ENCODE measurements around the gene RDH14.

The RDH14 gene, protein sequence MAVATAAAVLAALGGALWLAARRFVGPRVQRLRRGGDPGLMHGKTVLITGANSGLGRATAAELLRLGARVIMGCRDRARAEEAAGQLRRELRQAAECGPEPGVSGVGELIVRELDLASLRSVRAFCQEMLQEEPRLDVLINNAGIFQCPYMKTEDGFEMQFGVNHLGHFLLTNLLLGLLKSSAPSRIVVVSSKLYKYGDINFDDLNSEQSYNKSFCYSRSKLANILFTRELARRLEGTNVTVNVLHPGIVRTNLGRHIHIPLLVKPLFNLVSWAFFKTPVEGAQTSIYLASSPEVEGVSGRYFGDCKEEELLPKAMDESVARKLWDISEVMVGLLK

DNA sequence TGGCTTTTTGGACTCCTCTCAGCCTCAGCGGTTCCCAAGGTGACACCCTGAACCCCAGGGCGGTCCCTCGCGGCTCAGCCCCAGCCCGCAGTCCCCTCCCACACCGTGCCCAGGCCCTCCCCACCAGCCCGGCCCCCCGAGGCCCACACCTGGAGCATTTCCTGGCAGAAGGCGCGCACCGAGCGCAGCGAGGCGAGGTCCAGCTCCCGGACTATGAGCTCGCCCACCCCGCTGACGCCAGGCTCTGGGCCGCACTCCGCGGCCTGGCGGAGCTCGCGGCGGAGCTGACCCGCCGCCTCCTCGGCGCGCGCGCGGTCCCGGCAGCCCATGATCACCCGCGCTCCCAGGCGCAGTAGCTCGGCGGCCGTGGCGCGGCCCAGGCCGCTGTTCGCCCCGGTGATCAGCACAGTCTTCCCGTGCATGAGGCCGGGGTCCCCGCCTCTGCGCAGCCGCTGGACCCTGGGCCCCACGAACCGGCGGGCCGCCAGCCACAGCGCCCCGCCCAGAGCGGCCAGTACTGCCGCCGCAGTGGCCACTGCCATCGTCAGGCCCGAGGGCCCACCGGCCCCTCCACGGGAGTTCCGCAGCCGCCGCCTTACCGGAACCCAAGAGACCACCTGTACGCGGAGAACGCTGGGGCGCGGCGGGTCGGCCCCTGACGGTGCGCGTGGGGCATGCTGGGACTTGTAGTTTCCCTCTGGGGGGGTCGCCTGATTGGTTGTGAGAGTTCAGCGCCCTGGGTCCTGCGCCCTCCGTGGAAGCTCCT is at the start of gene RDH14:
TSS of gene RDH14 (minus strand) at position 623 of the 766 bp plus-strand sequence. CDS start at position 542, 81 bp downstream.
- no peaks in the 10 kb centered on the region for H3K9me3 Mint-ChIP-seq
- H3K27me3 Mint-ChIP-seq (ENCODE audit: low read depth), result no peaks in the 10 kb centered on the region
- H3K4me3 Mint-ChIP-seq, result peak within 1 kb of the TSS; percentile 90
- H3K27ac Mint-ChIP-seq, result peak within 1 kb of the TSS; percentile 94
- peak; percentile 88 for DNase-seq (ENCODE audit: low spot score)
- peaks cover 21% of the 10 kb centered on the region for H3K4me1 Mint-ChIP-seq (ENCODE audit: low read depth)
- H3K36me3 Mint-ChIP-seq (ENCODE audit: low read depth), result peaks cover 16% of the 10 kb centered on the region

DNA sequence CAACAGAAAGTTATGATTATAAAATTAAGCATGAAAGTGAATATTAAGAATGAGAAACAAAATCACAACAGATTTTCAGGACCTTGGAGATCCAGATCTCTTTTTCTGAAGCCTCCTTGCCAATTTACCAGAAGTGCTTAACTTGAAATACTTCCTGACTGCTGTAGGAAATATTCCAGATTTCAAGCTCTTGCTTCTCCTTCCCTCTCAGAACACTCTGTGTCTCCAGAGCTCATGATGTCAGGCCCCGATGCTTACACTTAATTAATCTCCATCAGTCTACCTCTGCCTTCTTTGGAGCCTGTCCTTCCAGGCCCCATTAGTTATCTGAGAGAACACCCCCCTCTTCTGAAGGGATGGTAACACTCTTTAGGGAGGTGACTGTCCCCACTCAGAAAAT is 49.6 kb upstream of the RDH14 start:
- H3K9me3 Mint-ChIP-seq, result no peaks in the 10 kb centered on the region
- H3K4me1 Mint-ChIP-seq (ENCODE audit: low read depth), result peaks cover 12% of the 10 kb centered on the region
- no peak for DNase-seq (ENCODE audit: low spot score)
- no peaks in the 10 kb centered on the region for H3K36me3 Mint-ChIP-seq (ENCODE audit: low read depth)
- no peak overlapping the region for H3K27ac Mint-ChIP-seq
- no peak overlapping the region for H3K4me3 Mint-ChIP-seq
- H3K27me3 Mint-ChIP-seq (ENCODE audit: low read depth), result no peaks in the 10 kb centered on the region

DNA sequence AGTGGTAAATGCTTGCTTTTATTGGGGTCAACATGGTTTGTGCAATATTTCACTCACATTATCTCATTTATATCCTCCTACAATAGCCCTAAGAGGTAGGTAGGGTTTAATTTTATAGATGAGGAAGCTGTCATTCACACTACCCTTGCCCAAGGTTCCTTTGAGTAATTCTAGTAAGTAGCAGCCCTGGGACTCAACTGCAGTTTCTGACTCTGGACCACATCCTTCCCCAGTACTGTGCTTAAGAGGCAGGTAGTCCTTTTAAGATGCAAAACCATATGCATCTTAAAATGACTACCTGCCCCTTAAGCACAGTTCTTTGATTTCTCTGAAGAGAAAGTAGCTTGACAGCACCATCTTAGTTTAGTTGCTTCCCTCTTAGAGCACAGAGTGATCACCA is 44.7 kb upstream of the RDH14 start:
- Mint-ChIP-seq H3K36me3 (ENCODE audit: low read depth) (no peaks in the 10 kb centered on the region), H3K27ac (peak overlapping the region; percentile 64), H3K9me3 (no peaks in the 10 kb centered on the region), H3K27me3 (ENCODE audit: low read depth) (no peaks in the 10 kb centered on the region), H3K4me3 (peak overlapping the region; percentile 24), H3K4me1 (ENCODE audit: low read depth) (peaks cover 13% of the 10 kb centered on the region)
- DNase-seq (ENCODE audit: low spot score), result no peak

DNA sequence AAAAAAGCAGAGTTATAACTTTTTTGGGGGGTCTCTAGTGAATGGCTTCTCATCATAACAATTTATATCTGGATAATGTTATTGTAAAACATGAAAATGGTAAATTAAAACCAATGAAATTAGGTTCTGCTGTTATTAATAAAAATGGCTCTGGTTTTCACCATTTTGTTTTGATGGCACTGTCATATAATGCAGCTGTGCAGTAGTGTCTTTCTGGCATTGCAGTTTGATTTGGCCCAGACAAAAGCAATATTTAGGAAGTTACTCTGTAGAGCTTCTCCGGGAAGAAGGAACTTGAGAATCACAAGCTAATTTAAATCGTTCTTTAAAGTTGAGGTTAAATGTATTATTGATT is 44.1 kb upstream of the RDH14 start:
- no peak for DNase-seq (ENCODE audit: low spot score)
- no peak overlapping the region for H3K27ac Mint-ChIP-seq
- no peak overlapping the region for H3K4me3 Mint-ChIP-seq
- no peaks in the 10 kb centered on the region for H3K9me3 Mint-ChIP-seq
- no peaks in the 10 kb centered on the region for H3K27me3 Mint-ChIP-seq (ENCODE audit: low read depth)
- H3K36me3 Mint-ChIP-seq (ENCODE audit: low read depth), result no peaks in the 10 kb centered on the region
- H3K4me1 Mint-ChIP-seq (ENCODE audit: low read depth), result peaks cover 13% of the 10 kb centered on the region

DNA sequence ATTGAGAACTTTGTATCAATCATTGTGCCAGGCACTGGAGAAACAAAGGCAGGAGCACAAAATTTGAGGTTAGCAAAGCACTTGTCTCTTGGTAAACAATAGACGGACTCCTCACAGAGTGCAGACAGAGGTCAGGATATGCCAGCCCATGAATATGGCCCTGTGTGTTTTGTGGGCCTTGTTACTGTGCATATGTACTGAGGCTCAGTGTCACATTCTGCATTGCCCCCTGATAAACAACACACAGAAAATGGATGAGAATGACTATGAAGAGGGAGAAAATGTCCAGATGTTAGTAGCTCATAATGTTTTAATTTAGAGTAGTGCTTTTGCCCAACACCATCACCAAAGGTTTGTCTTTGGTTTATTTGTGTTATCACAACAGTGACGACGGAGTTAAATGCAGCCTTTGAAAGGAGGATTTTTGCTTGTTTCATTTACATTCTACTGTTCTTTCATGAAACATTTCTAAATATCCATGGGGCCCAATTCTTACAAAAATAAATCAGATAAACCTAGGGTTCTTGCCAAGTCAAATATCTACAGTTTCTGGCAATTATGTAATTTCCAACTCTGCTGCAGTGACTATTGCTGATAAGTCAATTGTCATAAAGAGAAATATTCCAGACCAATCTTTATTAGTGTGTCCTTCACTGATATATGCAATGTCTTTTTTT is 43.5 kb upstream of the RDH14 start:
- Mint-ChIP-seq H3K27ac (no peak overlapping the region), H3K4me1 (ENCODE audit: low read depth) (peaks cover 13% of the 10 kb centered on the region), H3K9me3 (no peaks in the 10 kb centered on the region), H3K27me3 (ENCODE audit: low read depth) (no peaks in the 10 kb centered on the region), H3K36me3 (ENCODE audit: low read depth) (no peaks in the 10 kb centered on the region), H3K4me3 (no peak overlapping the region)
- no peak for DNase-seq (ENCODE audit: low spot score)

DNA sequence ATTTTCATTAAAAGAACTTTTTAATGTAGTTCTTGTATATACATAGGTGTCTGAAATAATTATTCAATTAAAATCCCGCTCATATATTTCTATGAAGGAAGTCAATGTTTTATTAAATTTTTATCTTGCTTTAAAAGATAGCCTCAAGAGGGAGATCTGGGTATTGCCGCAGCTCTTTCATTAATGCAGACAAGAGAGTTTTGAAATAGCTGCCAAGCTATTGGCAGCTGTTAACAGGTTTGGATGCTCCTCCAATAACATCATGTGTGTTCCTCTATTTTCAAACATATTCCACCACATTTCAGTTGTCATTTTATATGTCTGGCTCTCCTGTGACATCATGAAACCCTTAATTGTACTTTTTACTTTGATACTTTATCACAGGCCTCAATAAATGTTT is 41.8 kb upstream of the RDH14 start:
- DNase-seq (ENCODE audit: low spot score), result no peak
- Mint-ChIP-seq H3K27me3 (ENCODE audit: low read depth) (no peaks in the 10 kb centered on the region), H3K4me1 (ENCODE audit: low read depth) (peaks cover 13% of the 10 kb centered on the region), H3K36me3 (ENCODE audit: low read depth) (no peaks in the 10 kb centered on the region), H3K9me3 (no peaks in the 10 kb centered on the region), H3K27ac (no peak overlapping the region), H3K4me3 (no peak overlapping the region)

DNA sequence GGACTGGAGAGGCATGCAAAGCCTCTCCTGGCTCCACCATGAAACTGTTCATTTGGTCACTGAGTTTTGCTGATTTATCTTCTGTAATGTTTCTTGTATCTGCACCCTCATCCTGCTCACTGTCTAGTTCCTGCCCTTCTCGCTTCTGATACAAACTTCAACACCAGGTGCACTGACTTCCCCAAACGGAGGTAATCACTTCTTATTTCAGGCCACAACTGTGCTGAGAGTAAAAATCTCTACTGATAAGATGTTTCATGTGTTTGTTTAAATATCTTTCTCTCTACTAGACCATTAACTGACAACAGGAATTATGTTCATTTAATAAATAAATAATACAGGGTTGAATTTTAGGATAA is 39.8 kb upstream of the RDH14 start:
- H3K9me3 Mint-ChIP-seq, result no peaks in the 10 kb centered on the region
- no peaks in the 10 kb centered on the region for H3K36me3 Mint-ChIP-seq (ENCODE audit: low read depth)
- no peak overlapping the region for H3K27ac Mint-ChIP-seq
- H3K4me3 Mint-ChIP-seq, result no peak overlapping the region
- H3K27me3 Mint-ChIP-seq (ENCODE audit: low read depth), result no peaks in the 10 kb centered on the region
- no peak for DNase-seq (ENCODE audit: low spot score)
- H3K4me1 Mint-ChIP-seq (ENCODE audit: low read depth), result peaks cover 6% of the 10 kb centered on the region

DNA sequence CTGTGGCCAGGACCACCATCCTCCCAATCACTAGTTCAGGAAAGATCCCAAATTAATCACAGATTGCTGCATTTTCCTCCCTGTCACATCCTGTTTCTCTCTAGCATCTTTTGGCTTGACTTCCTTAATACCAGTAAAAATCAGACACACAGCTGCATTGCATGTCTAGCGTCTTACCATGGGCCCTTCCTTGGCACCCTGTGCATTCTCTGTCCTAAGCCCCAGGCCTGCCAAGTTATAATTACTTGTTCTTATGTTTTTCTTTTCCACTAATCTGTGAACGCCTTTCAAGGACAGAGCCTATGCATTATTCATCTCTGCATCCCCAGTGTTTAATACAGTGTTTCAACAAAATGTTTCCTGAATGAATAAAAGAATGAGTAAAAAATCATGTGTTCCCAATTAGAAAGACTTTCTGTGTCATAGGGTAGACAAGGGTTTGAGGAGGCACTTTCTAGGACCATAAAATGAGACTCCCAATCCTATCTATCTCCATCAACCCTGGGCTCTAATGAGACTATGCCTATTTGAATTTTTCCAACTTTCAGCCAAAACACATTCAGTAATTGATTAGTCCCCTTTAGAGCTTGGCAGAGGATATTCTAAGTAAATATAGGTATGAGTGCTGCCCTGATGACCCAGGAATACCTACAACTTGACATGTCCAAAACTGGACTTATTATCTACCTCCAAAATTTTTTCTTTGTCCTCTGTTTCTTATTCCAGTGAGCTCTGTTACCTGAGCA is 39.2 kb upstream of the RDH14 start:
- DNase-seq (ENCODE audit: low spot score), result no peak
- no peak overlapping the region for H3K4me3 Mint-ChIP-seq
- no peaks in the 10 kb centered on the region for H3K9me3 Mint-ChIP-seq
- no peaks in the 10 kb centered on the region for H3K36me3 Mint-ChIP-seq (ENCODE audit: low read depth)
- no peak overlapping the region for H3K27ac Mint-ChIP-seq
- peaks cover 2% of the 10 kb centered on the region for H3K4me1 Mint-ChIP-seq (ENCODE audit: low read depth)
- H3K27me3 Mint-ChIP-seq (ENCODE audit: low read depth), result no peaks in the 10 kb centered on the region

DNA sequence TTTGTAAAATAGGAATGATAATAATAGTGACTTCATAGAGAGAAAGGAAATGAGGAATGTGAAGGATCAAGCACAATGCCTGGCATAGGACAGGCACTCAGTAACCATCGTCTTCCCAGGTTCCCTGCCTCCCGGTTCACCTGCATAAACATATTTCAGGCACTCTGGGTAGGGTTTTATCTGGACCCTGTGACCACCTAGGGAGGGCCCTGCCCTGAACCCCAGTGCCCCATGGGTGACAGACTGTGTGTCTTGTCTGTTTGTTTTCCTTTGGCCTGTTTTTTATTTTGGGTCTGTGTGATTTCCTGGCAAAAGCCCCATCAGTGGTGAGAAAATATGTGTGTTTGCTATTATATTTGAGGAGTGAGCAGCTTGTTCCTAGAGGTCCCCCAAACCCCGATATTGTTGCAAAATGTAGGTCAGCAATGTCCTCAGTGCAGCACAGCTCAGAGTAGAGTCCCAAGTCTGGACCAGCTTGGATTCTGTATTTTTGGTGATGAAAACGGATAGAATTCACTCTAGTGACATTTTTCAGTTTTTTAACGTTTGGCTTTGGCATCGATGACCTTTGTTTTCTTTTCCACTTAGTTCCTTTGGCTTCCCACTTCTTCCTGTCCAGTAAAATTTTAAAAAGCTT is 38.5 kb upstream of the RDH14 start:
- Mint-ChIP-seq H3K4me3 (no peak overlapping the region), H3K4me1 (ENCODE audit: low read depth) (no peaks in the 10 kb centered on the region), H3K27me3 (ENCODE audit: low read depth) (no peaks in the 10 kb centered on the region), H3K36me3 (ENCODE audit: low read depth) (no peaks in the 10 kb centered on the region), H3K27ac (no peak overlapping the region), H3K9me3 (no peaks in the 10 kb centered on the region)
- no peak for DNase-seq (ENCODE audit: low spot score)

DNA sequence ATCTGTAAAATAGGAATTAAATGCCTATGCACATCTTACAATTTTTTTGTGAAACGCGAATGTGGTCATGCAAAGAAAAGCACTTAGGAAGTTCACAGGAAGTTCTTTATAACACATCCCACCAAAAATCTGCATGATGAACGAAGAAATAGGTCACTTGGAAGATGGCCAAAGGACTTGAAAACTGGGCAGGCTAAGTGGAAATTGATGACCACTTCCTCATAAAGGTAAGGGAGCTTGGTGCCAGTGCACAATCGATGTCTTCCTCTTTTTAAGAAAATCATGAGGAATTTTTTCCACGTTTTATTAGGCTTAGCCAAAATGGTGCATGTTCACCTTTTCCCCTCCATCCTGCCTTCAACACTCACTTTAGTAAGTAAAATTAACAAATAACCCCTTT is 37.2 kb upstream of the RDH14 start:
- DNase-seq (ENCODE audit: low spot score), result no peak
- Mint-ChIP-seq H3K4me3 (no peak overlapping the region), H3K27me3 (ENCODE audit: low read depth) (no peaks in the 10 kb centered on the region), H3K9me3 (no peaks in the 10 kb centered on the region), H3K27ac (no peak overlapping the region), H3K4me1 (ENCODE audit: low read depth) (no peaks in the 10 kb centered on the region), H3K36me3 (ENCODE audit: low read depth) (no peaks in the 10 kb centered on the region)

DNA sequence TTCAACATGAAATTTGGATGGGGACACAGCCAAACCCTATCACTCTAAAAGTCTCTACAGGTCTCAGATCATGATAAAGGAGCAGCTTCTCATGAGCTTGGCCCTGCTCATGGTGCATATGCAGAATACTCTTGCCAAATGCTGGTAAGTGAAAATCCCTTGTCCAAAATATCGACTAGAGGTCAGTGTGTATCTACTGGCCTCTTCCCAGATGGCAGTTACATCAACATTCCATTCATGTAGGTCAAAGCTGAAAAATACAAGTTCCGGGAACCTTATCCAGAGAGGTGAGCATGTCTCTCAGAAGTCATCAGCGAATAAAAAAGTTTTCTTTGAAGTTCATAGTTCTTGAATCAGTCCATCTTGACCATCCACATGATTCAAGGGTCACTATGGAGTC is 36.5 kb upstream of the RDH14 start:
- Mint-ChIP-seq H3K4me1 (ENCODE audit: low read depth) (no peaks in the 10 kb centered on the region), H3K27ac (no peak overlapping the region), H3K27me3 (ENCODE audit: low read depth) (no peaks in the 10 kb centered on the region), H3K36me3 (ENCODE audit: low read depth) (no peaks in the 10 kb centered on the region), H3K4me3 (no peak overlapping the region), H3K9me3 (no peaks in the 10 kb centered on the region)
- no peak for DNase-seq (ENCODE audit: low spot score)

DNA sequence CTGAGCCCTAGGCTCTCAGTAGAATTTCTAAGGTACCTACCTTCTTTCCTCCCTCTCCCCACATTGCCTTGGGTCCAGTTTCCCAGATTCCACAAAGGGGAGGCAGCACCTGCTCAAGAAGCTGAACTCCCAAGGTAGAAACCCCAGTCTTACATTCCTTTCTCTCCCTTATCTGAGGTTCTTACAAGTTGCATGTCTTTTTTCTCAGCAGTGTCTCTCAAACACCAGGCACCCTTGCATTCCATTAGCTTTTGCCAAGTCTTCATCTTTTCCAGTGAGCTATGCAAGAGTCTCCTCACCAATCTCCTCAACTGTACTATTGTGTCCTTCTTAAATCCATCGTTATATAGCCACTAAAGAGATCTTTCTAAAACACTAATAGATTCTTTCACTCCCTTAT is 33.0 kb upstream of the RDH14 start:
- H3K36me3 Mint-ChIP-seq (ENCODE audit: low read depth), result no peaks in the 10 kb centered on the region

DNA sequence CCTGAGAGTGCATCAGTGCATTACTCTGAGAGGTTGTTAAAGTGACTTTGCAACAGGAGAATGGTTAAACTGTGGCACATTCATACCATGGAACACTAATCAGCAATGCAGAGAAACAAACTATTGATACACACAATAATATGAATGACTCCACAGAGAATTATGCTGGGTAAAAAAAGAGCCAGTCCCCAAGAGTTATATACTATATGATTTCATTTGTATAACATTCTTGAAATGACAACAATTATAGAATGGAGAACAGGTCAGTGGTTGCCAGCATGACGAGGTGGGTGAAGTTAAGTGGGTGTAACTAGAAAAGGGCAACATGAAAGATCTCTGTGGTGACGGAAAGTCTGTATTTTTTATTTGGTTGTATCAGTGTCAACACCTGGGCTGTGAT is 31.9 kb upstream of the RDH14 start:
- no peaks in the 10 kb centered on the region for H3K27me3 Mint-ChIP-seq (ENCODE audit: low read depth)
- DNase-seq (ENCODE audit: low spot score), result no peak
- H3K4me1 Mint-ChIP-seq (ENCODE audit: low read depth), result no peaks in the 10 kb centered on the region
- H3K4me3 Mint-ChIP-seq, result no peak overlapping the region
- H3K27ac Mint-ChIP-seq, result no peak overlapping the region
- no peaks in the 10 kb centered on the region for H3K36me3 Mint-ChIP-seq (ENCODE audit: low read depth)
- no peaks in the 10 kb centered on the region for H3K9me3 Mint-ChIP-seq

More for the DNA sequence above, 33.0 kb upstream of the RDH14 start:
- no peak overlapping the region for H3K4me3 Mint-ChIP-seq
- no peaks in the 10 kb centered on the region for H3K9me3 Mint-ChIP-seq
- H3K27me3 Mint-ChIP-seq (ENCODE audit: low read depth), result no peaks in the 10 kb centered on the region
- H3K4me1 Mint-ChIP-seq (ENCODE audit: low read depth), result no peaks in the 10 kb centered on the region
- no peak for DNase-seq (ENCODE audit: low spot score)
- H3K27ac Mint-ChIP-seq, result no peak overlapping the region
